HG03558 (cell line): ENCODE measurements around the gene SMC4.

Experiments
- ATAC-seq: cut with Tn5 transposase; IDR thresholded peaks from one replicate; pipeline ENCODE4 v1.9.1; 2021; ENCODE audit warnings: moderate number of reproducible peaks; ENCODE audit not compliant: unreplicated experiment; ENCODE audit errors: extremely low read depth

The SMC4 gene

GRCh38 chr3:160393346-160394008 lies 6.0 kb upstream of the SMC4 start:
- ATAC-seq, result no peak

GRCh38 chr3:160394009-160394392 lies 5.4 kb upstream of the SMC4 start:
- ATAC-seq, result no peak

- ATAC-seq, result no peak
Observed at GRCh38 chr3:160395297-160395696, 4.2 kb upstream of the SMC4 start.

- ATAC-seq, result no peak
Observed at GRCh38 chr3:160398820-160399124, 678 bp upstream of the SMC4 start.

- no peak for ATAC-seq
Observed at GRCh38 chr3:160400030-160400701, 716 bp downstream of the SMC4 start.

- ATAC-seq, result no peak
Observed at GRCh38 chr3:160400702-160401150, 1.3 kb downstream of the SMC4 start.

- no peak for ATAC-seq
Observed at GRCh38 chr3:160401291-160402095, 2.0 kb downstream of the SMC4 start.

GRCh38 chr3:160402221-160403027 lies 3.0 kb downstream of the SMC4 start:
- no peak for ATAC-seq

GRCh38 chr3:160403028-160403545 lies 3.6 kb downstream of the SMC4 start:
- no peak for ATAC-seq

- ATAC-seq, result no peak
Observed at GRCh38 chr3:160403796-160404470, 4.5 kb downstream of the SMC4 start.

GRCh38 chr3:160409812-160410610 lies 10.6 kb downstream of the SMC4 start:
- ATAC-seq, result no peak

- no peak for ATAC-seq
Observed at GRCh38 chr3:160412477-160412876, 13.0 kb downstream of the SMC4 start.

GRCh38 chr3:160413613-160414248 lies 14.3 kb downstream of the SMC4 start:
- no peak for ATAC-seq

- no peak for ATAC-seq
Observed at GRCh38 chr3:160417311-160417710, 17.9 kb downstream of the SMC4 start.

GRCh38 chr3:160427832-160428424 lies 28.5 kb downstream of the SMC4 start:
- no peak for ATAC-seq

GRCh38 chr3:160434071-160434470 lies 34.6 kb downstream of the SMC4 start:
- no peak for ATAC-seq

GRCh38 chr3:160435095-160435494 lies 35.6 kb downstream of the SMC4 start:
- ATAC-seq, result no peak

GRCh38 chr3:160435747-160436146 lies 36.3 kb downstream of the SMC4 start:
- ATAC-seq, result no peak
